Measurements from ENCODE around the gene CCDC158. TPM values are rescaled to one million over a fixed set of nuclear protein-coding genes. Genes with fewer than 3 reads are reported as not detected.

CCDC158 gene
- total and polyA plus RNA-seq, 2 donors (not counting 1 experiment from before 2014, with no cell fraction given) = not detected

GRCh38 chr4:76430519-76431388 is 9.8 kb upstream of the CCDC158 start:
- H3K79me2 ChIP-seq (ENCODE audit: control insufficient read depth, insufficient read depth, low read length) = no peaks in the 10 kb centered on the region
- H3K4me2 ChIP-seq (replicated peaks; ENCODE audit: low read depth, low read length, poor library complexity, severe bottlenecking) = no peak overlapping the region
- peaks cover 16% of the 10 kb centered on the region for H3K27me3 Mint-ChIP-seq
- H2AFZ ChIP-seq (ENCODE audit: insufficient read depth, low read depth, low read length, poor library complexity, severe bottlenecking) = no peak overlapping the region
- ChIA-PET CTCF (interaction anchor here (0.6 to 8.0 kb wide), 19 partner anchors 9 to 927 kb away, joined by 3 to 179 read pairs (median 5); partner anchors contain the start of genes CCDC158 and STBD1), POLR2A (no interaction called here)
- H3K4me1 ChIP-seq (ENCODE audit: control insufficient read depth in 2 of 2, insufficient read depth in 2 of 2, low read length in 2 of 2) = peaks cover 7 to 15% of the 10 kb centered on the region in 2 donors
- no peaks in the 10 kb centered on the region for H3K36me3 ChIP-seq (replicated peaks in 1 of 2; ENCODE audit: control extremely low read depth in 1 of 2, control insufficient read depth in 1 of 2, extremely low read depth in 1 of 2, insufficient read depth in 2 of 2, low read length in 1 of 2)
- H3K27ac ChIP-seq (ENCODE audit: low read length in 2 of 2) = no peak overlapping the region
- WGBS (ENCODE audit: insufficient coverage) = 54% methylated on average over 11 of the region's 15 CpGs
- H3K4me1 Mint-ChIP-seq = peaks cover 19% of the 10 kb centered on the region
- H4K20me1 ChIP-seq (ENCODE audit: control insufficient read depth, insufficient read depth, low read length, poor library complexity, severe bottlenecking) = no peaks in the 10 kb centered on the region
- H3K9ac ChIP-seq (ENCODE audit: low read length) = no peak overlapping the region
- no peaks in the 10 kb centered on the region for H3K27me3 ChIP-seq (replicated peaks in 1 of 4; ENCODE audit: control extremely low read depth in 1 of 4, control insufficient read depth in 3 of 4, insufficient read depth in 4 of 4, low read length in 3 of 4)
- H3K4me3 Mint-ChIP-seq = no peak overlapping the region
- no peak for TF ChIP-seq EZH2 (IDR thresholded peaks at IDR 0.05; ENCODE audit: borderline replicate concordance, insufficient read depth, low read depth, low read length, poor library complexity, severe bottlenecking)
- peak; percentile 89 for TF ChIP-seq CTCF (IDR thresholded peaks at IDR 0.05)
- no peaks in the 10 kb centered on the region for H3K9me3 ChIP-seq (ENCODE audit: control extremely low read depth in 1 of 3, control insufficient read depth in 2 of 3, insufficient read depth in 1 of 3, low read length in 2 of 3)
- H3K27ac Mint-ChIP-seq = no peak overlapping the region
- no peak for ATAC-seq (ENCODE audit: low read depth)
- no peak overlapping the region for H3K4me3 ChIP-seq (ENCODE audit: control extremely low read depth in 1 of 5, extremely low read depth in 1 of 5, insufficient read depth in 1 of 5, low read depth in 2 of 5, low read length in 4 of 5)
- no peaks in the 10 kb centered on the region for H3K9me3 Mint-ChIP-seq (ENCODE audit: insufficient read depth)
- peak; percentile 65 for DNase-seq
- intact Hi-C loops (cut with micrococcal nuclease) = loop anchor here (1.0 to 10.0 kb wide), 6 partner anchors 75 to 1004 kb away; no protein-coding TSS in a partner anchor

- Histone ChIP-seq H3K79me2 (ENCODE audit: control insufficient read depth, insufficient read depth, low read length) (no peaks in the 10 kb centered on the region), H3K9me3 (ENCODE audit: control extremely low read depth in 1 of 3, control insufficient read depth in 2 of 3, insufficient read depth in 1 of 3, low read length in 2 of 3) (no peaks in the 10 kb centered on the region), H3K4me2 (replicated peaks; ENCODE audit: low read depth, low read length, poor library complexity, severe bottlenecking) (no peak overlapping the region), H3K4me1 (ENCODE audit: control insufficient read depth in 2 of 2, insufficient read depth in 2 of 2, low read length in 2 of 2) (peaks cover 0 to 4% of the 10 kb centered on the region in 2 donors), H2AFZ (ENCODE audit: insufficient read depth, low read depth, low read length, poor library complexity, severe bottlenecking) (no peak overlapping the region), H3K9ac (ENCODE audit: low read length) (no peak overlapping the region), H3K27ac (ENCODE audit: low read length in 2 of 2) (no peak overlapping the region), H4K20me1 (ENCODE audit: control insufficient read depth, insufficient read depth, low read length, poor library complexity, severe bottlenecking) (no peaks in the 10 kb centered on the region), H3K4me3 (ENCODE audit: control extremely low read depth in 1 of 5, extremely low read depth in 1 of 5, insufficient read depth in 1 of 5, low read depth in 2 of 5, low read length in 4 of 5) (no peak overlapping the region), H3K27me3 (replicated peaks in 1 of 4; ENCODE audit: control extremely low read depth in 1 of 4, control insufficient read depth in 3 of 4, insufficient read depth in 4 of 4, low read length in 3 of 4) (no peaks in the 10 kb centered on the region), H3K36me3 (replicated peaks in 1 of 2; ENCODE audit: control extremely low read depth in 1 of 2, control insufficient read depth in 1 of 2, extremely low read depth in 1 of 2, insufficient read depth in 2 of 2, low read length in 1 of 2) (no peaks in the 10 kb centered on the region)
- no CpG with 5 or more reads among the region's 1 CpG for WGBS (ENCODE audit: insufficient coverage)
- H3K4me1 Mint-ChIP-seq = peaks cover 7% of the 10 kb centered on the region
- TF ChIP-seq CTCF (IDR thresholded peaks at IDR 0.05) (no peak), EZH2 (IDR thresholded peaks at IDR 0.05; ENCODE audit: borderline replicate concordance, insufficient read depth, low read depth, low read length, poor library complexity, severe bottlenecking) (no peak)
- ATAC-seq (ENCODE audit: low read depth) = no peak
- no peak overlapping the region for H3K4me3 Mint-ChIP-seq
- ChIA-PET CTCF (interaction anchor here (0.6 to 8.0 kb wide), 7 partner anchors 9 to 774 kb away, joined by 3 to 179 read pairs (median 19); partner anchors contain the start of gene CCDC158), POLR2A (no interaction called here)
- H3K27ac Mint-ChIP-seq = no peak overlapping the region
- no peaks in the 10 kb centered on the region for H3K9me3 Mint-ChIP-seq (ENCODE audit: insufficient read depth)
- H3K27me3 Mint-ChIP-seq = peaks cover 5% of the 10 kb centered on the region
- DNase-seq = no peak
- intact Hi-C loops (cut with micrococcal nuclease) = loop anchor here (2.0 to 10.0 kb wide), 4 partner anchors 613 to 1005 kb away; no protein-coding TSS in a partner anchor
Measured at GRCh38 chr4:76429636-76430035, 8.7 kb upstream of the CCDC158 start.

All from B cell (primary cell).